Mesenteric fat pad (tissue), 1 donor: ENCODE results near the gene DSE. TPM values are rescaled to one million over a fixed set of nuclear protein-coding genes. Genes with fewer than 3 reads are reported as not detected.

ENCODE experiments used
- DNase-seq: peaks from one replicate; pipeline ENCODE4 v3.0.0-alpha.2; 2020; ENCODE audit warnings: low spot score
- total RNA-seq: library from RNA; stranded (reverse); fragmentation: NEBNext Ultra II Directional; extraction: Animal tissue kit (Norgen Biotek cat#: 25700); gene quantifications from one replicate; pipeline ENCODE4 v1.2.1, GENCODE V29; 2021
- donor health status: DM: yes; HTN: yes; CAD: no.

Gene DSE
- total RNA-seq, 1 donor from 2014 or later, result 116 TPM

DNA sequence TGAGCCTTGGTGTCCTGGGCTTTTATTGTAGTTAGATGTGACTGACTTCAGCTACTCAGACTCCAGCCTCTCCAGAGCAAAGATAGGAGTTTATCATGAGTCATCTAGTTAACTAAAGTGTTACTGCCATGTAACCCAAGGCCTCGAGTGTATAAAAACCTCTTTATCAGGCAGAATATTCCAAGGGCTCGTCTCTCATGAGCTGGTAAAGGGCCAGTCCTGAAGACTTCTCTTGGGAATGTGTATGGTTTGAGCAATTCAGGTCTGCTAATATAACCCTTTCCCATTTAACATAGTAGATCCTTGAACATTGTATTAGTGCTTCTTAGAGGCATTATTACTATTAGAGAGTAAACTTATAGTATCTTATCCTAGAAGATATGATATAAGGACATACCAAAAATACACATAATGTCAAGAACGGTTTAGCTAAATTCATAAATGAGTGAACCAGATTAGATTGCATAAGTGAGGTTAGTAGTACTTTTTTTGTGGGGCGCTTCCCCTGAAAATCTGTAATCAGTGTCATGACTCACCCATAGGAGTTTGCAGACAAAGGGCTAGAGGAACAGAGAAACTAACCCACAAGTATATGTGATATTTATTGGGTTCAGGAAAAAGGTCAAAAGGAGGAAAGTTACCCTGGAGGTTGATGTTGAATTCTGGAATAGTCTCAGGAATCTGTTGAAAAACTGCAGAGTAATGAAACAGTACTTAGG, 16.0 kb downstream of the DSE start:
- no peak for DNase-seq

DNA sequence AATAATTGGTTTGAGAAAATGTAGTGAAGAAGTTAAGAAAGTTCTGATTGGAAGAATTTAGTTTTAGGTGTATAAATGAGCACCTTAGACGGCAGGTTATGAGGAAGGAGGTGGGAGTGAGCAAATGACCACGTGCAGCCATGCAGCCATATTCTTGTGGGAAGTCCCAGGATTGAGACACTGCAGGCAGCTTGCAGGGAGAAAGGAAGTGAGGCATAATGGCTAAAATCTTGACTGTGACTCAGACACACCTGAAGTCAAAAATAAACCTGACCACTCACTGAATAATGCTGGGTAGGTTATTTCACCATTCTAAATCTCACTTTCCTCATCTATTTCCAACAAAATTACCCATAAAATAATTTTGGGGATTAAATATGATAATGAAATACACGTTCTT, 16.6 kb downstream of the DSE start:
- DNase-seq, result no peak

DNA sequence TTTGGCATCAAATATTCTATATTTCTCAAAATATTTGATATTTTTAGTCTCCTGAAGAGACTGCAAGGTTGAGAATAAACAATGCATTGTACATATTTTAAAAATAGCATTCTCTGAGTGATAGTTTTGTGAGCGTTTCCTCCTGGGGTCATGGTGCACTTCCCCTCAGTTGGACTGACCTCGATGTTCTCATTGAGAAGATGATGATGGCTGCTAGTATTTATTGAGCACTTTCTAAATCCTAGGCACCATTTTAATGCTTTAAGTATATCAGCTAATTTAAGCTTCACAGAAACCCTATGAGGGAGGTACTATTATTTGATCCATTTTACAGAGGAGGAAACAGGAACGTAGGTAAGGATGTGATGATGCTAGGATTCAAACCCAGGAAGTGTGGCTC, 18.2 kb downstream of the DSE start:
- DNase-seq, result no peak

DNA sequence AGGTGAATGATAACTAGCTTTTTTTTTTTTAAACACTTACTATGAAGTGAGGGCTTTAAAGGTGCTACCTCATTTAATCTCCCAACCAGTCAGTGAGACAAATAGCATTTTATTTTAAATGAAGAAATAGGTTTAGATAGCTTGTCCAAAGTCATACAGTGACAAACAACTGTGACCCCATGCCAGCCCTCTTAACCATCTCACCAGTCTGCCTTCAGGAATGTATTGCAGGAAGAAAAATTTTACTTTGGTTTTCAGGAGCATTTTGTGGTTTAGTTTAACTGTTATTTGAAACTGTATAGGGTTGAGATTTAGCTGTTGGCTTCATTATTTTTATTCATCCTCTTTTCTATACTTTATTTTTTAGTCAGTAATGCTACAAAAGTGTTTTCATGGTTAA, 18.6 kb downstream of the DSE start:
- no peak for DNase-seq

DNA sequence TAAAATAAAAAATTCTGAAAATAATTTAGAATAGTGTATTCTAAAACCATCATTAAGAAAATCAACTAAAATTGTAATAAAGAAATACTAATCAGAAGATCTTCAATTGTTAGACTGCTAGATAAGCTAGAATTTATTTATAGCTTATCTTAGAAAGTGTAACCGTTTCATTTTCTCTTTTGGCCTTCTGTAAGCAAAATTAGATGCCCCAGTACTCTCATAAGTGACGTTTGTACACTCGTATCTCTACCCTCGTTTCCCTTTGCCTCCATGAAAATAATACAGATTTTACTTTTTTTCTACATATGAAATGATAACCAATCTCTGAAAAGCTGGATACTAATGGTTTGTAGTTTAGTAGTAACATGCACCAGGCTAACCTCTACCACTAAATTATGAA, 19.8 kb downstream of the DSE start:
- DNase-seq, result no peak

DNA sequence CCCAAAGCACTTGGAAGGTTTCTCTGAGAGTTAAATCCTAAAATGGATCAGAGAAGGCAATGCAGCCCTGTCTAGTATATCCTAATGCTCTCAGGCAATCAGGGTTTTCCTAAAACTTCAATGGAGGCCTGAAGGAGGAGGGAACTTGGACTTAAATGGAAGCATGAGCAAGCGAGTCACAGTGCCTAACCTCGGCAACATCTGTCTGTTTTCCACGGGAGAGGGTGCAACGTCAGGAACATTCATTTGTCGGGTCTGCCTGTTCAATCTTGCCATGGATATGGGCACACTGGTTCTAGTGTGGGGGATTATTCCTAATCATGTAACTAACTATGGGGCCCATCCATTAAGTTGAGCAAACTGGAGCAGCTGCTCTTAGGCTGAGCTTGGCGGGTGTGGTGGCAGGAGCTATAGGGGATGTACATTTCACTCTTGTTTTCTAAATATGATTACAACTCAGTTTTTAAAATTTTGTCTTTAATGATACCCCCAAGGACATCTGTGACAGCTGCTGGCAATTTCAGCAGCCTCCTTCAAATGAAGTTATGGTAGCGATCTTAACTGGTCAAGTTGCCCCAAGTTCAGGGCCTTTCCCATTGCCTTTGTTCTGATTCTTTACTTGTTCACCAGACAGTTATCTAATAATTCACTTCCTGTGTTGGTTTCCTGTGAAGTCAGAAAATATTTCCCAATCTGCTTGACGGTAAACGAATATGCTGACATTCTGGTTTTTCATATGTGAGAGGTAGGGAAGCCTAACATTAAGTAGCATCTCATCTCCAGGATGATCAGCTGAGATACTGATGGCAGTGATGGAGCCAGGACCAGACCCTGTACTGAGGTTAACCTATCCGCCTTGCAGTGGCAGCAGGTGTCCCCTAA, 21.6 kb downstream of the DSE start:
- DNase-seq, result no peak

DNA sequence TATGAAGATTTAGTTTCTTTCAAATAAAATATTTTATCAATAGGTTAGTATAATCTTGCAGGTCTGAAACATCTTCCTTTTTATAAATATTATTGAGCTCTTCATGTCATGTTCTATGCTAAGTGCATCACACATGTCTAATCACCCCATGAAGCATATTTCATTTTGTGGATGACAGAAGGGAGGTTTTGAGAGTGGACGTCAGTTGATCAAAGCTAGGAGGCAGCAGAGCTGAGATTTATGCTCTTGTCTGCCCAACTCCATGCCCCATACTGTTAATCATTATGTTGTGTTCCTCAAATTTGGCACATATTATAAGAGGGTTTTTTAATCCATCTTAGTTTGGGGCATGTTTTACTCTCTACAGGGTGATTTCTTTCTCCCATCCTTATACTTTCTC, 22.7 kb downstream of the DSE start:
- DNase-seq, result no peak

DNA sequence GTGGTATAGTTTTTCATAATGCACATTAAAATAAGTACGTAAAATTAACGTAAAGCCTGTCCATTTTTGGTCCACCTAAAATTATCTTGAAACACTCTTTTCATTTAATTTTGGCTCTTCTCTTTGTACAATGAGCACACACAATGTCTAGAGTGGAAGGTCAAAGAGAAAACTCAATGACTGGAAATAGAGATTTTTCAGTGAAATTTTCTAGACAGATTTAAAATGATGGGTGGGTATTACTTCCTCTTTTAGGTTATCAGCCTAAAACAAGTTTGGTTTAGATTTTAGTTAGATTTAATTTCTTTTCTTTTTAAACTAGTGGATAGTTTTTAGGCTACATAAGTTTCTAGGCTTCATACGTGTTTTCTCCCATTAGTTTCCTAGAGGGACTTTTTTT, 24.9 kb downstream of the DSE start:
- no peak for DNase-seq

DNA sequence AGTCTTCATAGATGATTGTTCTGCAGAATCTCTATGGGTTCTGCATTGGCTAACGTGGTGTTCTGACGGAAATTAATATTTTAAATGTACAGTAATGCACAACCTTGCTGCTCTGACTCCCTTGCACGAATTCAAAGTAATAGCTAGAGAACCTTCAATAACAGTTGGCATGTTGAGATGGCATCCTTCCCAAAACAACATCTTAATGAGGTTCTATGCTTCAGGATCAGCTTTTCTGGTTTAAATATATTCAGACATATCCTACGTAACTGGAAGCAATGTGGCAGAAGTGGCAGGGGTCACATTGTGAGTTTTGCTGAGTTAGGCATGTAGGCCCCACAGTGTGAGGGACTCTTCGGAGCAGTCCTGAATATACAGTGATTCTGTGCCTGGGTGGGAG, 25.7 kb downstream of the DSE start:
- DNase-seq, result no peak

DNA sequence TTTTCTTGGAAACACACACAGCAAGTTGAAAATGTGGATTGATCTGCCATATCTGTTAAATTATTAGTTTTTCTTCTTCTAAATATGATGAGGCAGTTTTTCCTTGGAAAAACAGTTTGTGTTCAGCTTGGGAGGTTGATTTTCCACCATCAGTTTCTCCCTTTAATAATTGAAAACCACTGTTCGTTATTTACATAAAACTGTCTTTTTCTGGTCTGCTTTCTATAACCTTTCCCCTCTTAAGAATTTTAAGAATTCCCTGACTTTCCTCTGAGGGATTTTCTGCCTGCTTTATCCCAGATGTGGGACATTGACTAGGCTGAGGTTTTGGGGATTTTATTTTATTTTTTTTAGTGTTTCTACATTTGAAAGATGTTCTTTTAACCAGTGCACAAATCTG, 27.2 kb downstream of the DSE start:
- no peak for DNase-seq

DNA sequence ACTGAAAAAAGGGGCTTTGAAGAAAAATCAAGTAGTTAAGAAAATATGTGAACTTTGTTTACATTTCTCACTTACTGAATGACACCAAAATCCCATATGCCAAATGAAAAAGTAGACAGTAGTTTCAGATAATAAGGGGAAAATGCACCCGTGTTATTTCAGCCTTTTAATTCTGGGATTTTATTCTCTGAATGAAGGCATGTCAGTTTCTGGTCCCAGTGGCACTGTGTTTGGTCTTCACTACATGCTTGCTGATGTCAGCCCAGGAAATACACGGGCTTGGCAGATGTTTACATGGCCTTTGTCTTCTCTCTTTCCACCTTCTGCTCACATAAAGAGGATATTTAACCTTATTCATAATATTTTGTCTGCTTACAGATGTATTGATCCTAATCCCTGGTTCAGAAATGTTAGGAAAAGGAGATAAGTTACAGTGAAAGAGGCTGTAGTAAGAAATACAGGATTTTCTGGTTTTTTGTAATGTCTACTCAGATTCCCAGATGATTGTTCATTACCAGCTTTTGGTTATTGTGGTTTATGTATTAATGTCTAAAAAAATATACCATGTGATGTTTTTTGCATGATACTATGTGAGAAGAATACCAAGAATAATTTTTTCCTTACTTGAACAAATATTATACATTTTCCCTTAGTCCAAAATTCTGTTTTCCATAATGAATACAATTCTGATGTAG, 27.7 kb downstream of the DSE start:
- DNase-seq, result no peak

DNA sequence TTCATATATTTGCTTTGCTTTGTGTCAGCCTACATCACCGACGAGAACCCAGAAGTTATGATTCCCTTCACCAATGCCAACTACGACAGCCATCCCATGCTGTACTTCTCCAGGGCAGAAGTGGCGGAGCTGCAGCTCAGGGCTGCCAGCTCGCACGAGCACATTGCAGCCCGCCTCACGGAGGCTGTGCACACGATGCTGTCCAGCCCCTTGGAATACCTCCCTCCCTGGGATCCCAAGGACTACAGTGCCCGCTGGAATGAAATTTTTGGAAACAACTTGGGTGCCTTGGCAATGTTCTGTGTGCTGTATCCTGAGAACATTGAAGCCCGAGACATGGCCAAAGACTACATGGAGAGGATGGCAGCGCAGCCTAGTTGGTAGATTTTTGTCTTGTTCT, 28.5 kb downstream of the DSE start:
- DNase-seq, result no peak

DNA sequence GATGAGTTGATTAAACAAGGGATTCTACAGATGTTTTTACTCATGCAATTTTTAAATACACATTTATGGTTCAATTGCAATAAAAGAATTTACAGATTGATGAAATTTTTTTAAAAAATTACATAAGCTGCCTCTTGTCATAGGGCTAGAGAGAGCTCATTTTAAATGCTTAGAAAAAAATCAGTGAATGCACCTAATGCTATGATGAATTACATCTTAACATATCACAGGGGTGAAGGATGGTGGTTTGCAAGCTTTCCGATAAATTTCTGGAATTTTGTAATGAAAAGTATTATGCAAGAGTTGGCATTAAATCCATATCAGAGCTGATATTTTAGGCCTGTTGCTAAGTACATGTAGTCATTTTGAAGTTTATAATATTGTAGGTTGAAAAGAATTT, 29.6 kb downstream of the DSE start:
- no peak for DNase-seq

DNA sequence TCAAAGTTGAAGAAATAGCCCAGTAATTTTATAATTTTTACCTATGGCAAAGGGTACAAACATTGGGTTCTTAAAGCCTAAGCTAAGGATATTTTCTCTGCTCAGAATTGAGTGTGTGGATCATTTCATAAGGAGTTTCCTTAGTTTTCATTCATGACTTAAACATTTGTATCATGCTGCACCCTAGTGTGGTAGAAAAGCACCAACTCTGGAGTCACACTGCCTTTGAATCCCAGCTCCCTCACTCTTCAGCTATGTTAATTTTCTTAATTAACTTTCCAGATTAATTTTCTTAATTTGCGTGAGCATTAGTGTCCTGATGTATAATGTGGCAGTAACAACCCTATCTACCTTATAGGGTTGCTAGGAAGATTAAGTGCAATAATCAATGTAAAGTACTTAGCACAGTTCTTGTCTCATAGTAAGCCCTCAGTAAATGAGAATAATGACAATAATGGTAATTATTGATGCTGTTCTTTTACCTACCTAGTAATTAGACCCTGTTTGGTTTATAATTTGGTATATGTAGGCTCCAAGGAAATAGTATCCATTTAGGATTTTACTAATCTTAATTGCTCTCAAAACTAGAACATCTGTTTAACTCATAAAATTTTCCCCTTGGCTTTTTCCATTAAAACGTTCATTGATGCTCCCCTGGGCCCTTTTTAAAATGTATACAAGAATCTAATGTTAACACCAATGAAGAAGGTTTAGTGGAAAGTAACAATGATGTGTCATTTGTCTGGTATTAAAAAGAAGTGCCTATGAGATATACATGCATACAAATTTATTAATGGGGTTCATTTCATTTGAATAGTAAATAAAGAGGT, 31.6 kb downstream of the DSE start:
- no peak for DNase-seq

DNA sequence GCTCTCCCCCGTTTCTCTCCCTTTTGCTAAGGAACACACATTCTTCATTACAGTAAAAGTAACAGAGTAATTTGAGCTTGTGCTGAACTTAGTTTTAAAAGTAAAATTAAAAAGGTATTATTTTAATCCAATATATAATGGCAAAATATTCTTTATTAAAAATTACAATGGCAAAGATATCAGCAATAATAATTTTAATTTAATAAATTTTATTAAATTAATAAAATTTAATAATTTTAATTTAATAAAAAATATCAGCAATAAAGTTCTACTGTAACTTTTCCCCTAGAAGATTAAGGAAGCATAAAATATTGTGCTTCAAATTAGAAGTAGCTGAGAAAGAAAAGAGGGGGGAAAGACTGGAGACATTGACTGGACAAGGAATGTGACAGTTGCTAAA, 32.5 kb downstream of the DSE start:
- DNase-seq, result no peak

DNA sequence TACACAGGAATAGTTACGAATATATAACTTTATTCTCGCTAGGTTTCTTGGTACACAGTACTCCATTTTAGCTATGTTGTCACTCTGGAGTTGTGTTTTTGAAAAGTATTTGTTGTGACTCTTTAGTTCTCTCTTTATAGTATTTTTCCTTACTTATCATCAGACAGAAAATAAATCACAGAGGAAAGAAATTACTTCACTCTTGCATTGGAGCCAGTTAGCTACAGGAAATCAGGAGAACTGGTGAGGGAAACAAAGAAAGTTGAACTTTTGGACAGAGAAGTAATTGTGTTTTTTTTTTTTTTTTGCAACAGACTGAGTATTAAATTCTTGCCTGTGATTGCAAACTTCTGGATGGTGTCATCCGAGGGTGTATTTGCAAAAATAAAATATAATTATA, 33.9 kb downstream of the DSE start:
- no peak for DNase-seq

DNA sequence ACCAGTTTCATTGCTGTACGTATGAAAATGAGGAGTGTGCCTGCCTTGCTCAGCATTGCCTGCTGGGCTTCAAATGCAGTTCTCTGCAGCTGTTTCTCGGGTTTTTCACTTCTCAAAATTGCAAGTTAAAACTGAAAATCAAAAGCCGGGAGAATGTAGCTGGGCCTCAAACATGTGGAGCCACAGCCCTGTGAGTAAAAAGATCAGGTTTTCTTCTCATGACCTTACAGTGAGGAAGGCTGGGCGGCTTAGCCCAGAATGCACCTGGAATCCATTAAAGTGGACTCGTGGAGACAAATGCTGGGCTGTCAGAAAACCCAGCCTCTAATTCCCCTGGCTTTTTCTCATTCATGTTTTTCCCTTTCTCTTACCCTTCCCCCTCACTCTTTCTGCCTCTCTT, 34.4 kb downstream of the DSE start:
- DNase-seq, result no peak

DNA sequence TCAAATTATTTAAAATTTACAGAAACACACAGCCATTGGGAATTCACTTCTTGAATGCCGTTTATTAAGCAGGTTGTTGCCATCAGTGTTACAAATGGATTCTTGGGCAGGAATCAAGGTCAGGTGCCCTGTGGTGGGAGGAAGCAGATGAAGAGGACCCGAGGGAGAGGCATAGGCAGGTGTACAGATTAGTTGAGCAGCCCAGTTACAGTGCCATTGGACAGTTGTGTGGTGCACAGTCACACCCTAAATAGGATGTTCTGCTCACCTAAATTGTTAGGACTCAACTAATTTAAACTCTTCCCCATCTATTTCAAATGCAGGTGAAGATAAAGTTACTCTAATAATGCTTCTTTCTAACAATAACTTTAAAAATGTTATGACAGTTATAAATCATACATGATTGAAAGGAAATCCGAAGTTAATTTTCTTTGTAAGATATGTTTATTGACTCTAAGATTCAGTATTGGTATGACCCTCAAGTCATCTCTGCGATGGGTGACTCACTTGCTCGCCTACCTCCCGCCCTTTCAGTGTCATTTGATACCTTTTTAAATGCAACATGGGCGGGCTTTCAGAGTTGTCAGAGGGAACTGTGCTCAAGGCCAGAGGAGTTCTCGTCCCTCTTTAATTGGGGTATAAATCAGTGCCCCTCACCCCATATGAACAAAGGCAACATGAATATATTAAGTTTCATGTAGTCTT, 35.1 kb downstream of the DSE start:
- no peak for DNase-seq

DNA sequence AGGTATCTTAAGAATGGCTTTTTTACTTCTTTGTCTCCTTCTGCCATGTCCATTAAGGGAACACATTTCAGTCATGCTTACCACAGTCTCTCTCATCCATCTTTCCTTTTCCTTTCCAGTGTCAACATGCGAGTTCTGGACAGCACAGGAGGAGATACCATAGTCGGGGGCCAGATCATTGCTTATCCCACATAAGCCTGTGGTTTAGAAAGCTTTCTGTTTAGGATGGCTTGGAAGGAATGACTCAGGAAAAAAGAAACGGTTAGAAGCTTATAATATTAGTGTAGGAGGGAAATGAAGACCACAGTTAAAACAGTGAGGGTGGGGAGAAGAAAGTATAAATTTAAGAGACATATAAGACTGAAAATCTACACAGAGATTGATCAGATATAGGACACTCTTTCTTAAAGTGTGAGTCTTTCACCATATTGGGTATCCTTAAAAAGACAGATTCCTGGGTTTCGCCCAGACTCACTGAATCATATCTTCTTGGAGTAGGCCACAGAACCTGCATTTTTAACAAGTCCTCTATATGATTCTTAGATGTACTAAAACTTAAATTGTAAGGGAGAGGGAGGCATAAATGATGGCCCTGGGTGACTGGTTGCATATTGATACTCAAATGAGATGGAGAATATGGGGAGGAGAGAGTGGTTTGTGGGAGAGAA, 36.1 kb downstream of the DSE start:
- no peak for DNase-seq

DNA sequence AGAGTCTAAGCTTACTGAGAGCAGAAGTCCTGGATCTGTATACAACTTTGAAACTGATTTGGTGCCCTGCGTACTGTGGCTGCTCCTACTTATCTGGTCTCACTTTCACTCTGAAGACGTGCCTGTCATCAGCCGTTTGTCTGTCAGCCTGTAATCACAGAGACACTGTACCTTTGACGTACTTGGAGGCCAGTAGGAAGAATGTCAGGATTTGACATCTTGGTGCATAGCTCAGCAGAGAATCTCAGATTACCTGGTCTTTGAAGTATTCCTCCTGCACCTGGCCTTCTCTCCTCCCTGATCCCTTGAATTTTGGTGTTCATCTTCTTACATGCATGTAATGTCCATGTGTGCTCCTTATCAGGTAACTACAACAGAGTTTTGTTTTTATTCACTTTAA, 37.7 kb downstream of the DSE start:
- no peak for DNase-seq
